CD4-positive, alpha-beta T cell (primary cell): ENCODE results near the gene SPAG7. TPM values are rescaled to one million over a fixed set of nuclear protein-coding genes. Genes with fewer than 3 reads are reported as not detected.

Experiments used
- ATAC-seq: fragments of 200-7000 bp; cut with Tn5 transposase; one replicate; pipeline ENCODE4 v1.10.0; 2022; ENCODE audit warnings: mild to moderate bottlenecking; ENCODE audit not compliant: poor library complexity
- CTCF ChIA-PET: fragments of 350-600 bp; sonication (Branson Sonifier 250); formaldehyde crosslinking; loops from one replicate; lab custom pipeline; 2021; ENCODE audit warnings: antibody characterized with exemption, inconsistent platforms; lab: Charles Lee
- POLR2A ChIA-PET: fragments of 350-600 bp; sonication (Branson Sonifier 250); formaldehyde crosslinking; loops from one replicate; lab custom pipeline; 2021; ENCODE audit warnings: antibody characterized with exemption, inconsistent platforms; lab: Charles Lee
- DNase-seq, 14 experiments: peaks; one replicate each; pipeline ENCODE4 v3.0.0-alpha.2; 2013 to 2020; ENCODE audit warnings: mixed read lengths in 2 of 14
- H3K27ac ChIP-seq, 2 donors: one replicate each; pipeline versions ENCODE4 v1.5.1 to v1.7.0; 2013; ENCODE audit warnings: low read length in 2 of 2, low read depth in 1 of 2, mild to moderate bottlenecking in 1 of 2
- H3K27me3 ChIP-seq, 2 experiments: 1 replicate in 1 of 2; 2 replicates in 1 of 2; pipeline versions ENCODE4 v1.6.1 to v1.7.0; 2013; ENCODE audit warnings: low read length in 2 of 2, control low read depth in 1 of 2, mild to moderate bottlenecking in 1 of 2, moderate library complexity in 1 of 2; ENCODE audit not compliant: insufficient read depth in 2 of 2, control insufficient read depth in 1 of 2
- H3K36me3 ChIP-seq: one replicate; pipeline ENCODE4 v1.6.1; 2013; ENCODE audit warnings: low read length, control low read depth; ENCODE audit not compliant: insufficient read depth
- H3K4me1 ChIP-seq: one replicate; pipeline ENCODE4 v1.6.1; 2013; ENCODE audit warnings: low read length, control low read depth; ENCODE audit not compliant: insufficient read depth
- H3K4me3 ChIP-seq: one replicate; pipeline ENCODE4 v1.5.1; 2013; ENCODE audit warnings: mild to moderate bottlenecking, low read length, moderate library complexity
- H3K9me3 ChIP-seq, 2 experiments: 1 replicate in 1 of 2; 2 replicates in 1 of 2; pipeline versions ENCODE4 v1.6.1 to v1.7.0; 2013; ENCODE audit warnings: low read length in 2 of 2, mild to moderate bottlenecking in 2 of 2, control low read depth in 1 of 2, moderate library complexity in 1 of 2; ENCODE audit not compliant: control insufficient read depth in 1 of 2, insufficient read depth in 1 of 2
- H3K27ac Mint-ChIP-seq: one replicate; pipeline ENCODE4 v1.8.0; 2020; ENCODE audit warnings: mixed read lengths
- H3K27me3 Mint-ChIP-seq: one replicate; pipeline ENCODE4 v1.8.0; 2021; ENCODE audit warnings: mixed read lengths
- H3K36me3 Mint-ChIP-seq: one replicate; pipeline ENCODE4 v1.8.0; 2021; ENCODE audit warnings: low read depth, mixed read lengths
- H3K4me1 Mint-ChIP-seq: one replicate; pipeline ENCODE4 v1.8.0; 2021; ENCODE audit warnings: low read depth, mixed read lengths
- H3K4me3 Mint-ChIP-seq: one replicate; pipeline ENCODE4 v1.8.0; 2020; ENCODE audit warnings: mild to moderate bottlenecking, mixed read lengths
- H3K9me3 Mint-ChIP-seq: one replicate; pipeline ENCODE4 v1.8.0; 2020; ENCODE audit warnings: mixed read lengths
- intact Hi-C, 2 experiments: fragments of 100-400 bp; cut with DNase I in 1 of 2; cut with micrococcal nuclease in 1 of 2; formaldehyde crosslinking; loops; one replicate each; pipeline versions ENCODE4 v1.15.1 to v1.9.0; 2023 to 2025; cut with DNase I, micrococcal nuclease
- total RNA-seq, 174 experiments: library from RNA in 2 of 174; stranded (reverse) in 2 of 174; gene quantifications; one replicate each; pipeline ENCODE4 v1.2.3 and lab custom pipeline; 2021 to 2026
- TF ChIP-seq, protein P1 (sequence below): fragments of 200-600 bp; IDR thresholded peaks from one replicate; pipeline ENCODE4 v1.8.0; 2022; ENCODE audit warnings: antibody characterized with exemption, mild to moderate bottlenecking

The SPAG7 gene
- total RNA-seq, 2 experiments from 2014 or later, result 30.2 to 30.9 TPM

DNA sequence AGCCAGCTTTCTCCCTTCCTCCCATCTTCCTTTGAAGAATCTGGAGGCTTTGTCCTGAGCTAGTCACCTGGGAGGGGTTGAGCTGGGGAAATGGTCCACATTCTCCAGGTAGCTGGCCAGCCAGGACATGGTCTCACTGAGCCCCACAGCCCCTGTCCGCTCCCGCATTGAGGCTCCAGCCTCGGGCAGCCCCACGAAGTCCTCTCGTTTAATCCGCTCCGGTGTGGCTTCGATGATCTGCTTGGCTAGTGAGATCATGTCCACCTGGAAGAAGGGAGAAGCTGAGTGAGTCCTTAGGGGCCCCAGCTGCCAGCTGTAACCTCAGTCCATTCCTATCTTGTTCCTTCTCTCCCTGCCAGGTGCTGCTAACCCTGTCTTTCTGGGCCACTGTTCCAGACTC lies 2.7 kb upstream of the SPAG7 start:
- intact Hi-C loops, result no loop called here
- Mint-ChIP-seq H3K9me3 (no peaks in the 10 kb centered on the region), H3K4me1 (peaks cover 13% of the 10 kb centered on the region), H3K36me3 (peaks cover 52% of the 10 kb centered on the region), H3K27me3 (no peaks in the 10 kb centered on the region), H3K4me3 (peak overlapping the region; percentile 40), H3K27ac (peak overlapping the region; percentile 0)
- Histone ChIP-seq H3K27me3 (no peaks in the 10 kb centered on the region), H3K36me3 (peaks cover 47% of the 10 kb centered on the region), H3K9me3 (no peaks in the 10 kb centered on the region), H3K27ac (peak overlapping the region in 1 of 2 donors; percentile 27), H3K4me3 (no peak overlapping the region), H3K4me1 (peaks cover 38% of the 10 kb centered on the region)
- TF ChIP-seq, protein P1, sequence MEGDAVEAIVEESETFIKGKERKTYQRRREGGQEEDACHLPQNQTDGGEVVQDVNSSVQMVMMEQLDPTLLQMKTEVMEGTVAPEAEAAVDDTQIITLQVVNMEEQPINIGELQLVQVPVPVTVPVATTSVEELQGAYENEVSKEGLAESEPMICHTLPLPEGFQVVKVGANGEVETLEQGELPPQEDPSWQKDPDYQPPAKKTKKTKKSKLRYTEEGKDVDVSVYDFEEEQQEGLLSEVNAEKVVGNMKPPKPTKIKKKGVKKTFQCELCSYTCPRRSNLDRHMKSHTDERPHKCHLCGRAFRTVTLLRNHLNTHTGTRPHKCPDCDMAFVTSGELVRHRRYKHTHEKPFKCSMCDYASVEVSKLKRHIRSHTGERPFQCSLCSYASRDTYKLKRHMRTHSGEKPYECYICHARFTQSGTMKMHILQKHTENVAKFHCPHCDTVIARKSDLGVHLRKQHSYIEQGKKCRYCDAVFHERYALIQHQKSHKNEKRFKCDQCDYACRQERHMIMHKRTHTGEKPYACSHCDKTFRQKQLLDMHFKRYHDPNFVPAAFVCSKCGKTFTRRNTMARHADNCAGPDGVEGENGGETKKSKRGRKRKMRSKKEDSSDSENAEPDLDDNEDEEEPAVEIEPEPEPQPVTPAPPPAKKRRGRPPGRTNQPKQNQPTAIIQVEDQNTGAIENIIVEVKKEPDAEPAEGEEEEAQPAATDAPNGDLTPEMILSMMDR, result no peak
- ChIA-PET POLR2A (interaction anchor here (0.9 to 9.8 kb wide), 3 partner anchors 16 to 30 kb away, joined by 3 to 350 read pairs (median 195); partner anchors contain the start of genes ENO3, PFN1, RNF167 and SLC25A11), CTCF (interaction anchor here (2.4 kb wide), 1 partner anchor 61 kb away, joined by 9 read pairs; no protein-coding TSS in a partner anchor)
- DNase-seq (no peak), ATAC-seq (no peak)

DNA sequence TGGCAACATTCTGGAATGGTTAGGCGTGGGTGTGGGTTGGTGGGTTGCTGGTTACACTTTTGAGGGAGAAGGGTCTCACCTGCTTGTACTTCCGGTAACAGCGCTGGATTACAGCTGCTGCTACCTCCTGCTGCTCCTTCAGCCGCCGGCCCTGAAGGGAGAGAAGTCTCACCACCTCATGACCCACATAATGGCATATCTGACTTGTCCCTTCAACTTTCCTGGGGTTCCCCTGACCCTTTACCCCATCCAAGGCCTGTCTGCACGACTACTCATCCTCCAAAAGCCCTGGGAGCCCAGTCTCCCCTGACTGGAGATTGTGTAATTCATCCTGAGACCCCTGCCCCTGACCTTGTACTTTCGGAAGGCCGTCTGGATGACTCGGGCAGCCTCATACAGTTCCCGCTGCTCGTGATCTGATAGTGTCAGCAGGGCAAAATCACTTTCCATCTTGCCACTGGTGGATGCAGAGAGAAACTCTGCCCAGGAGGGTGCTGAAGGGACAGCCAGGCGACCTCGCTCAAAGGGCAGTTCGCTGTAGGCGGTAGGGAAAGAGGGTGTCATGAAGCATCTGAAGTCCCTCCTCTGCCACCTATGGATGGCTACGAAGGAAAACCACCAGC lies 2.0 kb upstream of the SPAG7 start:
- H3K4me1 Mint-ChIP-seq, result peaks cover 13% of the 10 kb centered on the region
- peaks cover 38% of the 10 kb centered on the region for H3K4me1 ChIP-seq
- H3K27me3 Mint-ChIP-seq, result no peaks in the 10 kb centered on the region
- H3K9me3 ChIP-seq, result no peaks in the 10 kb centered on the region
- H3K4me3 Mint-ChIP-seq, result peak overlapping the region; percentile 78
- no peak overlapping the region for H3K4me3 ChIP-seq
- ChIA-PET CTCF (interaction anchor here (2.4 kb wide), 2 partner anchors 17 to 61 kb away, joined by 9 to 12 read pairs; partner anchors contain the start of gene CAMTA2), POLR2A (interaction anchor here (3.1 to 9.8 kb wide), 5 partner anchors 10 to 36 kb away, joined by 10 to 350 read pairs (median 50); partner anchors contain the start of genes CAMTA2, ENO3, PFN1 and RNF167)
- TF ChIP-seq, protein P1, result no peak
- ATAC-seq, result no peak
- H3K27ac Mint-ChIP-seq, result no peak overlapping the region
- H3K27ac ChIP-seq, result peak overlapping the region in 1 of 2 donors; percentile 27
- peaks cover 48% of the 10 kb centered on the region for H3K36me3 Mint-ChIP-seq
- intact Hi-C loops, result loop anchor here in 1 of 2 experiments (10.0 kb wide), 2 partner anchors 175 to 605 kb away; partner anchors contain the start of genes PSMB6 and UBE2G1
- DNase-seq, result peak in 1 of 14 experiments; percentile 47
- H3K36me3 ChIP-seq, result peaks cover 42% of the 10 kb centered on the region
- H3K27me3 ChIP-seq, result no peaks in the 10 kb centered on the region
- H3K9me3 Mint-ChIP-seq, result no peaks in the 10 kb centered on the region

DNA sequence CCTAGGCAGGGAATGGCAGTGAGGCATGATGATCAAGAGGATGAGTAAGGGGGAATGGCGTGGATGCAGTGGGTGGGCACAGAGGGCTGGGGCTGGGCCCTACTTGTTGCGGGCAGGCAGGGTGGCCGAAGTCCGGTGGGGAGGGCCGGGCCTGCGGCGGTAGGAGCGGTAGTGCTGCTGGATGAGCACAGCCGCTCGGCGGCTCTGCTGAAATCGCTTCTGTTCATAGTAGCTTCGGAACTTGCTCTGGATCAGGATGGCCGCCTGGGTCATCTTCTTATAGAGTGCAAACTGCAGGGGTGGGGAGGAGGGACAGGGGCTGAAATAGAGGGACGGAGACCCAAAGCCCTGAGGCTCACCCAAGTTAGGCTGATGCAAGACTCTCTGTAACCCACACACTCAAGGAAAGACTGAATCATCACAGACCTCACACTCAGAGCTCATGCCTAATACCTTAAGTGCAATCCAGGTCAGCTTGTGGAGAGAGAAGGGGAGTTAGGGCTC lies 1.5 kb upstream of the SPAG7 start:
- Mint-ChIP-seq H3K9me3 (no peaks in the 10 kb centered on the region), H3K27ac (no peak overlapping the region), H3K27me3 (no peaks in the 10 kb centered on the region), H3K4me1 (peaks cover 13% of the 10 kb centered on the region), H3K4me3 (peak overlapping the region; percentile 78), H3K36me3 (peaks cover 43% of the 10 kb centered on the region)
- TF ChIP-seq, protein P1, result no peak
- DNase-seq, result peak in 3 of 14 experiments; percentile 14 to 56 (median 41)
- Histone ChIP-seq H3K4me1 (peaks cover 38% of the 10 kb centered on the region), H3K27me3 (no peaks in the 10 kb centered on the region), H3K9me3 (no peaks in the 10 kb centered on the region), H3K4me3 (peak overlapping the region; percentile 84), H3K27ac (peak overlapping the region; percentile 87), H3K36me3 (peaks cover 37% of the 10 kb centered on the region)
- ATAC-seq, result no peak
- ChIA-PET POLR2A (interaction anchor here (2.7 to 9.8 kb wide), 7 partner anchors 11 to 60 kb away, joined by 8 to 350 read pairs (median 27); partner anchors contain the start of genes CAMTA2, ENO3, PFN1 and RNF167), CTCF (interaction anchor here (2.4 to 3.3 kb wide), 3 partner anchors 18 to 60 kb away, joined by 9 to 21 read pairs (median 12); partner anchors contain the start of gene CAMTA2)
- intact Hi-C loops, result loop anchor here in 1 of 2 experiments (10.0 kb wide), 2 partner anchors 174 to 604 kb away; partner anchors contain the start of genes PSMB6 and UBE2G1
